Pancreas (tissue), 10 donors: Measurements from ENCODE around the gene CSNK1A1. TPM values are rescaled to one million over a fixed set of nuclear protein-coding genes. Genes with fewer than 3 reads are reported as not detected.

ENCODE experiments used
- ATAC-seq, 4 donors: fragments of 200-7000 bp; cut with Tn5 transposase; one replicate each; pipeline versions ENCODE4 v1.8.0 to v1.9.1; 2020; ENCODE audit warnings: mild to moderate bottlenecking in 4 of 4, moderate library complexity in 4 of 4
- DNase-seq, 6 donors: peaks; one replicate each; pipeline ENCODE4 v3.0.0-alpha.2; 2020
- FAIRE-seq: peaks from 2 replicates; lab custom pipeline; 2012; peaks lifted over from hg19 to GRCh38; lab: Jason Lieb, UNC
- H3K27ac ChIP-seq, 4 donors: fragments of 200-600 bp; sonication (generic); 1 replicate in 3 of 4; 2 replicates in 1 of 4; pipeline versions ENCODE4 v1.5.0 to v1.8.0; 2020
- H3K27me3 ChIP-seq, 4 donors: fragments of 200-600 bp; one replicate each; pipeline ENCODE4 v1.8.0; 2021
- H3K36me3 ChIP-seq, 3 donors: fragments of 200-600 bp; sonication (generic) in 1 of 3; one replicate each; pipeline versions ENCODE4 v1.5.0 to v1.8.0; 2020 to 2021
- H3K4me1 ChIP-seq, 3 donors: fragments of 200-600 bp; one replicate each; pipeline ENCODE4 v1.8.0; 2021
- H3K4me3 ChIP-seq, 4 donors: fragments of 200-600 bp; sonication (generic) in 2 of 4; one replicate each; pipeline versions ENCODE4 v1.5.0 to v1.8.0; 2020 to 2021
- H3K9me3 ChIP-seq, 4 donors: fragments of 200-600 bp; one replicate each; pipeline ENCODE4 v1.8.0; 2021
- WGBS, 2 donors: extraction: QIAGEN DNeasy Blood & Tissue Kit; methylation state at CpG; one replicate each; pipeline ENCODE4 v1.1.7; 2013; 5-methylcytosine and 5-hydroxymethylcytosine counted together
- intact Hi-C, 3 donors: fragments of 100-400 bp; cut with DNase I; formaldehyde crosslinking; loops; one replicate each; pipeline versions ENCODE4 v1.11.1 to v1.14.2; 2022
- polyA plus RNA-seq, 2 donors: library from polyadenylated mRNA; stranded (reverse); fragments of 200-250 nt; gene quantifications; one replicate each; pipeline ENCODE4 v1.2.3, GENCODE V29; 2013
- total RNA-seq, 6 donors: library from RNA; stranded (reverse); fragmentation: NEBNext Ultra II Directional in 4 of 6; extraction: Animal tissue kit (Norgen Biotek cat#: 25700) in 4 of 6; gene quantifications; one replicate each; pipeline versions ENCODE4 v1.2.1 to v1.2.4, GENCODE V29; 2021 to 2023
- TF ChIP-seq, protein P1 (sequence below), 4 donors: fragments of 200-600 bp; sonication (generic) in 3 of 4; IDR thresholded peaks; one replicate each; pipeline versions ENCODE4 v1.5.0 to v1.8.0; 2021; ENCODE audit warnings: antibody characterized with exemption in 4 of 4
- donor health status: healthy with polysubstance abuse.
- donor health status: DM: no; HTN: no; CAD: no; lungs with moderate emphysema.
- donor health status: DM: no; HTN: no; CAD: no.
- donor health status: control.
- donor health status: control.
- donor health status: Bipolar disorder and iron deficiency.
- donor health status: DM: yes; HTN: yes; CAD: no.
- donor health status: DM: no; HTN: no; CAD: no.
- donor health status: DM: no; HTN: no; CAD: no.
- donor health status: DM: yes; HTN: yes; CAD: no.

CSNK1A1 gene
- total and polyA plus RNA-seq, 8 donors = 23.0 to 98.1 (median 74.1) TPM

DNA sequence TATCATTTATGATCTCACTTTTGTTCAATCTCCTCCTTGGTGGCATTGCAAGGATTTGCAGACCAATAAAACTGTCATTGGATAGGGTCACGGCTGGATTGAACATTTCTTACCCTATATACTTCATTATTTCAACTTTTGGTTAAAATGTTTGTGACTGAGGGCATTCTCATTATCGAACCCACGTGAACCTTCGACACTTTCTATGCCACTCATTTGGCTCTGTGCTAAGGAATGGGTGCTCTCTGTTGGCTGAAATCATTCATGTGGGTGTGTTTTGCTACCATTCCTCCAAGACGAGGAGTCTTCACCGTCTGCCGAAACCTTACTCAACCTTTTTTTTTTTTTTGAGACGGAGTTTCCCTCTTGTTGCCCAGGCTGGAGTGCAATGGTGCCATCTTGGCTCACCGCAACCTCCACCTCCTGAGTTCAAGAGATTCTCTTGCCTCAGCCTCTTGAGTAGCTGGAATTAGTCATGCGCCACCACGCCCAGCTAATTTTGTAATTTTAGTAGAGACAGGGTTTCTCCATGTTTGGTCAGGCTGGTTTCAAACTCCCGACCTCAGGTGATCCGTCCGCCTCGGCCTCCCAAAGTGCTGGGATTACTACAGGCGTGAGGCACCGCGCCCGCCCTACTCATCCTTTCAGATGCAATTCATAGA, 62.5 kb downstream of the CSNK1A1 start:
- intact Hi-C loops = no loop called here
- FAIRE-seq (no peak), ATAC-seq (no peak), DNase-seq (no peak)
- Histone ChIP-seq H3K36me3 (no peaks in the 10 kb centered on the region), H3K4me1 (peaks cover 11 to 33% (median 14%) of the 10 kb centered on the region in 3 donors), H3K27me3 (no peaks in the 10 kb centered on the region), H3K4me3 (no peak overlapping the region), H3K27ac (no peak overlapping the region), H3K9me3 (no peaks in the 10 kb centered on the region)
- TF ChIP-seq, protein P1, sequence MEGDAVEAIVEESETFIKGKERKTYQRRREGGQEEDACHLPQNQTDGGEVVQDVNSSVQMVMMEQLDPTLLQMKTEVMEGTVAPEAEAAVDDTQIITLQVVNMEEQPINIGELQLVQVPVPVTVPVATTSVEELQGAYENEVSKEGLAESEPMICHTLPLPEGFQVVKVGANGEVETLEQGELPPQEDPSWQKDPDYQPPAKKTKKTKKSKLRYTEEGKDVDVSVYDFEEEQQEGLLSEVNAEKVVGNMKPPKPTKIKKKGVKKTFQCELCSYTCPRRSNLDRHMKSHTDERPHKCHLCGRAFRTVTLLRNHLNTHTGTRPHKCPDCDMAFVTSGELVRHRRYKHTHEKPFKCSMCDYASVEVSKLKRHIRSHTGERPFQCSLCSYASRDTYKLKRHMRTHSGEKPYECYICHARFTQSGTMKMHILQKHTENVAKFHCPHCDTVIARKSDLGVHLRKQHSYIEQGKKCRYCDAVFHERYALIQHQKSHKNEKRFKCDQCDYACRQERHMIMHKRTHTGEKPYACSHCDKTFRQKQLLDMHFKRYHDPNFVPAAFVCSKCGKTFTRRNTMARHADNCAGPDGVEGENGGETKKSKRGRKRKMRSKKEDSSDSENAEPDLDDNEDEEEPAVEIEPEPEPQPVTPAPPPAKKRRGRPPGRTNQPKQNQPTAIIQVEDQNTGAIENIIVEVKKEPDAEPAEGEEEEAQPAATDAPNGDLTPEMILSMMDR (IDR thresholded peaks at IDR 0.05) = no peak
- WGBS, 2 donors = 84 to 85% methylated on average over 19 of the region's 19 CpGs

DNA sequence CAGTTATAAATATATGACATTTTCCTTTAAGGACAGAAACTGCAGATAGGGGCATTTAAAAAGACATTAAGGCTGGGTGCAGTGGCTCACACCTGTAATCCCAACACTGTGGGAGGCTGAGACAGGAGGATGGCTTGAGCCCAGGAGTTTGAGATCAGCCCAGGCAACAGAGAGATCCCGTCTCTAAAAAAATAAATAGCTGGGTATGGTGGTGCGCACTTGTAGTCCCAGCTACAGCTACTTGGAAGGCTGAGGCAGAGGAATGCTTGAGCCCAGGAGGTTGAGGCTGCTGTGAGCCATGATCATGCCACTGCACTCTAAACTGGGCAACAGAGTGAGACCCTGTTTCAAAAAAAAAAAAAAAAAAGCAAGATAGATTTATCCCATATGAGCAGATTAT, 63.6 kb downstream of the CSNK1A1 start:
- DNase-seq (no peak), ATAC-seq (no peak), FAIRE-seq (no peak)
- Histone ChIP-seq H3K36me3 (no peaks in the 10 kb centered on the region), H3K27ac (peak overlapping the region in 1 of 4 donors; percentile 89), H3K27me3 (no peaks in the 10 kb centered on the region), H3K4me3 (no peak overlapping the region), H3K4me1 (peaks cover 11 to 33% (median 14%) of the 10 kb centered on the region in 3 donors), H3K9me3 (no peaks in the 10 kb centered on the region)
- 66 to 82% methylated on average over 2 of the region's 2 CpGs for WGBS, 2 donors
- TF ChIP-seq, protein P1 (IDR thresholded peaks at IDR 0.05) = no peak
- intact Hi-C loops = no loop called here

DNA sequence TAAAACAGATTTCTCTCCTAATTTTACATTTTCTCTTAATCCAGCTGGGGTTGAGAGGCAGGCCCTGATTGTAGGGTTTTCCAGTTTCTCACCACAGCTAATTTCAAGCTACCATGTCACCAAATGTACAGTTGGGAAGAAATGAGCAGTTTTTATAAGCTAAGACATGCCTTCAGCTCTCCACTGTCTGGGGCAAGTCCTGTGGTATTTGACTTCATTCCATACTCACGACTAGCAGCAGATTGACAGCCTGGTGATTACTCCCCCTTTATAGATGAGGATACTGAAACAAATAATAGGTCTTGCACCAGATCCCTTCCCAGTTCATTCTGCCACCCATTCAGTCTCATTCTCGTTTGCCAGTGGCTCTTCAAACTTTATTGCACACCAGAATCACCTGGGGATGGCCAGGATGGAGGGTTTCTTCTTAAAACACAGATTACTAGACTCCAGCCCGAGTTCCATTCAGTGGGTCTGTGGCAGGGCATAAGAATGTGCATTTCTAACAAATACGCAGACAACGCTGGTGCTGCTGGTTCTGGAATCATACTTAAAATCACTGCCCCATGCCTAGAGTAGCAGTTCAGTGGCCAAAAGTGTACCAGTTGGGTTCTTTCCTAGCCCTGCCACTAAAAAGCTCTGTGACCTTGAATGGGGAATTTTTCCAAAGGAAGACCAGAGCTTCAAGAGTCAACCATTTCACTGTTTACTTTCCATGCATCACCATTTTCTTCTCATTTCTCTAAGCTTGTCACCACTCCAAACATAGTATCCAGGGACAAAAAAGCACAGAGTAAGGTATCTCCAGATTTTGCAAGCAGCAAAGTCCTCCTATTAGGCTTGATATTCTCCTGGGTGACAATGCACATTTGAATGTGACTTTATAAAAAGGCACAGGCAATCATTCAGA, 64.3 kb downstream of the CSNK1A1 start:
- Histone ChIP-seq H3K4me1 (peaks cover 11 to 33% (median 14%) of the 10 kb centered on the region in 3 donors), H3K27ac (peak overlapping the region; percentile 55 to 89 (median 68)), H3K27me3 (no peaks in the 10 kb centered on the region), H3K36me3 (no peaks in the 10 kb centered on the region), H3K9me3 (no peaks in the 10 kb centered on the region), H3K4me3 (no peak overlapping the region)
- FAIRE-seq (no peak), DNase-seq (no peak), ATAC-seq (peak in 2 of 4 donors; percentile 5 to 6)
- intact Hi-C loops = no loop called here
- TF ChIP-seq, protein P1 (IDR thresholded peaks at IDR 0.05) = no peak
- 59 to 66% methylated on average over 5 of the region's 5 CpGs for WGBS, 2 donors

GRCh38 chr5:149485655-149486615, 65.3 kb downstream of the CSNK1A1 start:
- intact Hi-C loops = no loop called here
- peak overlapping the region; percentile 55 to 89 (median 68) for H3K27ac ChIP-seq
- H3K27me3 ChIP-seq = no peaks in the 10 kb centered on the region
- H3K4me1 ChIP-seq = peaks cover 11 to 33% (median 14%) of the 10 kb centered on the region in 3 donors
- TF ChIP-seq, protein P1 (IDR thresholded peaks at IDR 0.05) = no peak
- FAIRE-seq (peak; percentile 94), DNase-seq (peak in 4 of 6 donors; percentile 79 to 92 (median 86)), ATAC-seq (peak; percentile 85 to 88 (median 86))
- H3K36me3 ChIP-seq = no peaks in the 10 kb centered on the region
- 5% methylated on average over 2 of the region's 2 CpGs for WGBS, 2 donors
- no peaks in the 10 kb centered on the region for H3K9me3 ChIP-seq
- H3K4me3 ChIP-seq = no peak overlapping the region
